ENCODE measurements around the gene SLF2.

Gene SLF2

DNA sequence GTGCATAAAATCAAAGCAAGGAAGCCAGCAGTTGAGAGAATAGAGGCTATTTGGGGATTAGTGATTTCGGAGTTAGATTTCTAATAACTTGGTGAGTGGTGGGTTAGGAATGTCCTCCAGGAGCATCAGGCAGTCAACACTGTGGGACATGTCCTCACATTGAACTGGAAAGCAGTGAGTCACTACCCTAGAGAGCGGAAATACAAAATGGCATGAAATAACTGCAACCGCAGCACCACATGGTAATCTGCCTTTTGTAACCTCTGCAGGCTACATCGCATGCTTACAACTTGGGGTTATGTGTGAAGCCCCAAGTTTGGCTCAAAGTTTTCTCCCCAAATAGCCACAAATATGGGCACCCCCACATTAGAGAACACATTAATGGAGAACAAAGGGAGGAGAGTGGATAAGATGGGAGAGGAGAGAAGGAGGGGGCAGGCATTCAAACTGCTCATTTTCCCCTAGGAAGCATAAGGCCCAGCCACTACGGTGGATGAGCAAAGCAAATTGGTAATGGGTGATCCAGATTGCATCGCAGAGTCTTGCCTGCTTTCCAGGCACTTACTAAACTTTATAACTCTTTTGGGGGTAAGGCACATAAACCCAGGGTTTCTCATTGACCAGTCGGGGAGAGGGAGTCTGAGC, 22.0 kb upstream of the SLF2 start:
- TF ChIP-seq, protein P1, sequence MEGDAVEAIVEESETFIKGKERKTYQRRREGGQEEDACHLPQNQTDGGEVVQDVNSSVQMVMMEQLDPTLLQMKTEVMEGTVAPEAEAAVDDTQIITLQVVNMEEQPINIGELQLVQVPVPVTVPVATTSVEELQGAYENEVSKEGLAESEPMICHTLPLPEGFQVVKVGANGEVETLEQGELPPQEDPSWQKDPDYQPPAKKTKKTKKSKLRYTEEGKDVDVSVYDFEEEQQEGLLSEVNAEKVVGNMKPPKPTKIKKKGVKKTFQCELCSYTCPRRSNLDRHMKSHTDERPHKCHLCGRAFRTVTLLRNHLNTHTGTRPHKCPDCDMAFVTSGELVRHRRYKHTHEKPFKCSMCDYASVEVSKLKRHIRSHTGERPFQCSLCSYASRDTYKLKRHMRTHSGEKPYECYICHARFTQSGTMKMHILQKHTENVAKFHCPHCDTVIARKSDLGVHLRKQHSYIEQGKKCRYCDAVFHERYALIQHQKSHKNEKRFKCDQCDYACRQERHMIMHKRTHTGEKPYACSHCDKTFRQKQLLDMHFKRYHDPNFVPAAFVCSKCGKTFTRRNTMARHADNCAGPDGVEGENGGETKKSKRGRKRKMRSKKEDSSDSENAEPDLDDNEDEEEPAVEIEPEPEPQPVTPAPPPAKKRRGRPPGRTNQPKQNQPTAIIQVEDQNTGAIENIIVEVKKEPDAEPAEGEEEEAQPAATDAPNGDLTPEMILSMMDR (IDR thresholded peaks at IDR 0.05; ENCODE audit: insufficient read depth, low read depth, low read length, missing control alignments): no peak
- H3K4me3 ChIP-seq (ENCODE audit: low read length): no peak overlapping the region
- DNase-seq (ENCODE audit: low read depth): peak; percentile 93

DNA sequence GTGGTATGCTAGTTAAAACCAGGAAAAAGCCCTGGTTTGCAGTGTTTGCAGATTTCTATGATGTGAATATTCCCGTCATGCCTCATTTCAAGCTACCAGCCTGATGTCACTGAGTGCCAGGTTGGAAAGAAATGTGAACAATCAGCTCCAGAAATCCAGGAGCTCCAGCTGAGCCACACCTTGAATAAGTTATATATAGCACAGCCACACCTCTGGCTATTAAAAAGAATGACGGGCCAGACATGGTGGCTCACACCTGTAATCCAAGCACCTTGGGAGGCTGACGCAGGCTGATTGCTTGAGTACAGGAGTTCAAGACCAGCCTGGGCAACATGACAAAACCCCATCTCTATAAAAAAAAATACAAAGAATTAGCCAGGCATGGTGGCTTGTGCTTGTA, 18.7 kb upstream of the SLF2 start:
- H3K4me3 ChIP-seq (ENCODE audit: low read length): no peak overlapping the region
- peak; percentile 54 for DNase-seq (ENCODE audit: low read depth)
- TF ChIP-seq, protein P1 (IDR thresholded peaks at IDR 0.05; ENCODE audit: insufficient read depth, low read depth, low read length, missing control alignments): no peak

DNA sequence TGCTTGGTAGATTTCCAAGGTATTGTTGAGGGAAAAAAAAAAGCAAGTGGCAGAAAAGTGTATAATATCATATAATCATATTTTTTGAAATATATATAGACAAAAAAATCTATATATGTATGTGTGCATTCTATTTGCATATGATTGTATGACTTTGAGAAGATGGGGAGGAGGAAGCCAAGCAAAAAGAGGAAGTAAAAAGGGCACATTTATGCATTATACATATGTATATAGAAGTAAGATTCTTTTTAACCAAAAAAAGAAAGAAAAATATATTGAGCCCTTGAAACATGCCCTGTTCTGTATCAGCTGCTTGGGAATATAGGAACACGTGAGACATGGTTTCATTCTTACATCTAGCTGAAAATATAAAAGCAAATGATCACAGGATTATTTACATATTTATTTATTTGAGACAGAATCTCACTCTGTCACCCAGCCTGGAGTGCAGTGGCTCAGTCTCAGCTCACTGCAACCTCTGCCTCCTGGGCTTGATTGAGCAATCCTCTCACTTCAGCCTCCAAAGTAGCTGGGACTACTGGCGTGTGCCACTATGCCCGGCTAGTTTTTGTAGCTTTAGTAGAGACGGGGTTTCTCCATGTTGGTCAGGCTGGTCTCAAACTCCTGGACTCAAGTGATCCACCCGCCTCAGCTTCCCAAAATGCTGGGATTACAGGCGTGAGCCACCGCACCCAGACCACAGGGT, 18.0 kb upstream of the SLF2 start:
- H3K4me3 ChIP-seq (ENCODE audit: low read length): no peak overlapping the region
- TF ChIP-seq, protein P1 (IDR thresholded peaks at IDR 0.05; ENCODE audit: insufficient read depth, low read depth, low read length, missing control alignments): no peak
- DNase-seq (ENCODE audit: low read depth): no peak

DNA sequence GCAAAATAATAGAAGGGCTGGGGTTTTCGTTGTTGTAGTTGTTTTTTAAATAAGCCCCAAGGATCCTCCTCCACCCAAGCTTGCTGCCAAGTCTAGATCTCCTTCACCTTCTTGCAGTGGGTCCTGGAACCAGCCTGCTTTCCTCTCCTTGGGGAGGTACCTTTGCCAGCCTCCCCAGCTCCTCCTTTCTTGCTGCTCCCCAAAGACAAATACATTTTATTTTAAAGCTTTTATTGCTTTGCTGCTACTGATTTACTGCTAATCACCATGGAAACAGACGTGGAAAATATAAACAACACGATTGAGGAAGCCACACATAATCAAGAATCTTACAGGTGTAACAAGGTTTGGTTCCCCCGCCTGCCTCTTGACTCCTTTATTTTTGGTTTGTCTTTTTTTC, 17.4 kb upstream of the SLF2 start:
- DNase-seq (ENCODE audit: low read depth): no peak
- TF ChIP-seq, protein P1 (IDR thresholded peaks at IDR 0.05; ENCODE audit: insufficient read depth, low read depth, low read length, missing control alignments): no peak
- no peak overlapping the region for H3K4me3 ChIP-seq (ENCODE audit: low read length)

DNA sequence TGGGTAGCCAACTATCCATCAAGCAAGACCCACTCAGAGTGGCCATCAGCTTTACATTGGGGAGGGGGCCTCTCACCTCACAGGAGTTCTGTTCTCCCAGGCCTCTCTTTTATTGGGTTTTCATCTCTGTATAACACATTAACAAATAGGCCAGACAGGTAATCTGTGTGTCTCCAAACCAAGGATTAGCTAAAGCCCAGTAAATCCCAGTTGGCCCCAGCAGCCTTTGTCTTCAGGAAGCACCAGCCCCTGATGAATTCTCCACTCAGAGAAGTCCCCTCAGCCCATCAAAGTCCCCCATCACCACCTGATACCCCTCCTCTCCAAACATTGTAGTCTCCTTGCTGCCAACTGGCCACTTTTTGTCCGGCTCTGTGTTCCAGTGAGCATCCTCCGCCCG, 16.9 kb upstream of the SLF2 start:
- TF ChIP-seq, protein P1 (IDR thresholded peaks at IDR 0.05; ENCODE audit: insufficient read depth, low read depth, low read length, missing control alignments): no peak
- no peak overlapping the region for H3K4me3 ChIP-seq (ENCODE audit: low read length)
- no peak for DNase-seq (ENCODE audit: low read depth)

DNA sequence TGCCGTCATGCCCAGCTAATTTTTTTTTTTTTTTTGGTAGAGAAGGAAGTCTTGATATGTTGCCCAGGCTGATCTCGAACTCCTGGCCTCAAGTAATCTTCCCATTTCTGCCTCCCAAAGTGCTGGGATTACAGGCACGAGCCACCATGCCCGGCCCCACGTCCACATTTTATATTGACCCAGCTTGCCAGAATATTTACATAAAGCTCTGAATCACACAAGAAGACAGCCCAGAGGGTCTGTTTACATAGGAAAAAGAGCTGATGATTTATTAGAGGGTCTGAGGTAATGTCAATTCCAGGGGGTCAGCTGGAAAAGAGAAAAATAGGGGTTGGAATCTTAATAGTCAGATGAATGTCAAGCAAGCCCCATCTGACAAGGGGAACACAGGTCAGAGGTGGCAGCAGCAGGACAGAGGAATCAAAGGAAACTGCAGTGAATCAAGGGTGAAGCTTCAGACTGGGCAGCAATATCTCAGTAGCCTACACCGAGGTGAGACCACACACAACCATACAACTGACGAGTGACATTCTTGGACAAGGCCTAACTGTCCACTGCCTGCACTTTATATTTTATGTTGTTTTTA, 15.8 kb upstream of the SLF2 start:
- TF ChIP-seq, protein P1 (IDR thresholded peaks at IDR 0.05; ENCODE audit: insufficient read depth, low read depth, low read length, missing control alignments): no peak
- H3K4me3 ChIP-seq (ENCODE audit: low read length): no peak overlapping the region
- DNase-seq (ENCODE audit: low read depth): no peak
